Ovary (tissue), 10 donors: ENCODE data around the gene FAM193B. TPM values are rescaled to one million over a fixed set of nuclear protein-coding genes. Genes with fewer than 3 reads are reported as not detected.

Source experiments
- DNase-seq, 5 donors: peaks; one replicate each; pipeline ENCODE4 v3.0.0-alpha.2; 2019 to 2020
- H3K27ac ChIP-seq, 2 donors: fragments of 200-600 bp; one replicate each; pipeline versions ENCODE4 v1.5.1 to v1.8.0; 2019 to 2022
- H3K27me3 ChIP-seq: fragments of 200-600 bp; one replicate; pipeline ENCODE4 v1.8.0; 2022
- H3K36me3 ChIP-seq: fragments of 200-600 bp; sonication (generic); one replicate; pipeline ENCODE4 v1.5.1; 2019
- H3K4me1 ChIP-seq: one replicate; pipeline ENCODE4 v1.8.1; 2013; ENCODE audit warnings: mild to moderate bottlenecking, moderate library complexity; ENCODE audit not compliant: insufficient read depth
- H3K4me3 ChIP-seq: fragments of 200-600 bp; sonication (generic); one replicate; pipeline ENCODE4 v1.5.1; 2017
- H3K9me3 ChIP-seq, 2 donors: fragments of 200-600 bp in 1 of 2; sonication (generic) in 1 of 2; one replicate each; pipeline versions ENCODE4 v1.5.1 to v1.8.1; 2013 to 2019; ENCODE audit warnings: mild to moderate bottlenecking in 1 of 2, moderate library complexity in 1 of 2
- CTCF ChIP-seq, 3 donors: fragments of 450-650 bp in 2 of 3; fragments of 200-600 bp in 1 of 3; IDR thresholded peaks; one replicate each; pipeline versions ENCODE4 v1.5.1 to v1.8.0; 2016 to 2022; ENCODE audit warnings: antibody characterized with exemption in 3 of 3, mild to moderate bottlenecking in 1 of 3
- EP300 ChIP-seq: sonication (generic); formaldehyde crosslinking; IDR thresholded peaks from one replicate; pipeline ENCODE4 v1.6.1; 2017; ENCODE audit warnings: antibody characterized with exemption
- POLR2A ChIP-seq: fragments of 450-650 bp; IDR thresholded peaks from one replicate; pipeline ENCODE4 v1.6.1; 2017; ENCODE audit warnings: antibody characterized with exemption, mild to moderate bottlenecking, moderate library complexity
- WGBS, 3 donors: extraction: QIAGEN DNeasy Blood & Tissue Kit in 1 of 3; methylation state at CpG; one replicate each; pipeline versions ENCODE4 v1.1.5 to v1.1.7; 2013 to 2017; 5-methylcytosine and 5-hydroxymethylcytosine counted together
- intact Hi-C, 4 donors: fragments of 100-400 bp; cut with DNase I; formaldehyde crosslinking; loops; one replicate each; pipeline versions ENCODE4 v1.11.0 to v1.15.1; 2022 to 2023
- long read RNA-seq, 3 donors: library from polyadenylated mRNA in 2 of 3; unstranded in 2 of 3; transcript quantifications; one replicate each; pipeline ENCODE4 v2.0.0 and lab custom pipeline, GENCODE V29; 2021 to 2026
- polyA plus RNA-seq, 2 donors: library from polyadenylated mRNA; stranded (reverse); fragments of 200-250 nt in 1 of 2; fragments of 350-450 nt in 1 of 2; fragmentation: Illumina TruSeq in 1 of 2; extraction: RNeasy Lipid Tissue Mini Kit (QIAGEN cat#74804) in 1 of 2; gene quantifications; one replicate each; pipeline ENCODE4 v1.2.3, GENCODE V29; 2013 to 2014
- total RNA-seq, 7 donors: library from RNA; depleted of rRNA in 2 of 7; stranded (reverse); fragments of >200 nt in 2 of 7; fragmentation: NEBNext Ultra II Directional in 3 of 7; extraction: Animal tissue kit (Norgen Biotek cat#: 25700) in 3 of 7; gene quantifications; one replicate each; pipeline versions ENCODE4 v1.1.0 to v1.2.4, GENCODE V29; 2016 to 2023
- donor health status: DM: no; HTN: no; CAD: no; lungs with moderate emphysema.
- donor health status: DM: no; HTN: no; CAD: no.
- donor health status: Bipolar disorder and iron deficiency.
- donor health status: DM: yes; HTN: yes; CAD: no.
- donor health status: DM: no; HTN: no; CAD: no.
- donor health status: DM: yes; HTN: yes; CAD: no.

The FAM193B gene
- total RNA-seq (10 to 100 TPM; 50.2 to 77.6 (median 64.3) TPM), polyA plus RNA-seq (10 to 100 TPM; 14.8 to 77.3 TPM)
- long read RNA-seq, donor 1, transcript FAM193B-204 (4 exons, 1,870 nt): major isoform, 9 of 70 reads
- long read RNA-seq, donor 1, partial matches to known transcripts: 28 of 70 reads
- long read RNA-seq, donor 1, other reads (novel, unspliced or antisense): 33 of 70 reads
- long read RNA-seq, donor 2, transcript FAM193B-204 (4 exons, 1,870 nt): major isoform, 8 of 11 reads
- long read RNA-seq, donor 2, partial matches to known transcripts: 0 of 11 reads
- long read RNA-seq, donor 2, other reads (novel, unspliced or antisense): 0 of 11 reads
- long read RNA-seq, donor 3, transcript FAM193B-217 (9 exons, 2,913 nt): minor isoform, 8 of 104 reads
- long read RNA-seq, donor 3, transcript FAM193B-204 (4 exons, 1,870 nt): major isoform, 9 of 104 reads
- long read RNA-seq, donor 3, partial matches to known transcripts: 15 of 104 reads
- long read RNA-seq, donor 3, other reads (novel, unspliced or antisense): 71 of 104 reads

- WGBS, 3 donors: 6 to 9% (median 9%) methylated on average over 37 to 49 of the region's 49 CpGs
- no peaks in the 10 kb centered on the region for H3K9me3 ChIP-seq
- H3K27ac ChIP-seq: peak within 1 kb of the TSS; percentile 52 to 80
- H3K36me3 ChIP-seq: no peaks in the 10 kb centered on the region
- no peaks in the 10 kb centered on the region for H3K27me3 ChIP-seq
- H3K4me1 ChIP-seq: peaks cover 8% of the 10 kb centered on the region
- H3K4me3 ChIP-seq: peak within 1 kb of the TSS; percentile 63
- intact Hi-C loops: no loop called here
- peak; percentile 90 to 96 (median 93) for DNase-seq
- no peak for TF ChIP-seq EP300
These were observed at the start of gene FAM193B for GRCh38 chr5:177554474-177555111. Gene FAM193B (minus strand): TSS chr5:177554563. CDS start chr5:177554458, 105 bp downstream.

- H3K9me3 ChIP-seq: no peaks in the 10 kb centered on the region
- 79 to 86% (median 86%) methylated on average over 26 to 27 of the region's 27 CpGs for WGBS, 3 donors
- intact Hi-C loops: loop anchor here in 1 of 4 donors (10.0 kb wide), 2 partner anchors 461 to 561 kb away; no protein-coding TSS in a partner anchor
- H3K4me3 ChIP-seq: no peak overlapping the region
- no peaks in the 10 kb centered on the region for H3K27me3 ChIP-seq
- peaks cover 9% of the 10 kb centered on the region for H3K4me1 ChIP-seq
- no peaks in the 10 kb centered on the region for H3K36me3 ChIP-seq
- no peak for DNase-seq
- no peak for TF ChIP-seq EP300
- no peak for TF ChIP-seq CTCF (IDR thresholded peaks at IDR 0.05)
- TF ChIP-seq POLR2A: no peak
- H3K27ac ChIP-seq: no peak overlapping the region
These were observed 49.8 kb upstream of the FAM193B start for GRCh38 chr5:177604116-177604521.

GRCh38 chr5:177603631-177604030 lies 49.3 kb upstream of the FAM193B start:
- H3K27me3 ChIP-seq: no peaks in the 10 kb centered on the region
- DNase-seq: no peak
- peaks cover 11% of the 10 kb centered on the region for H3K4me1 ChIP-seq
- H3K27ac ChIP-seq: no peak overlapping the region
- H3K9me3 ChIP-seq: no peaks in the 10 kb centered on the region
- no peaks in the 10 kb centered on the region for H3K36me3 ChIP-seq
- WGBS, 3 donors: 71 to 77% (median 73%) methylated on average over 8 of the region's 8 CpGs
- intact Hi-C loops: loop anchor here in 1 of 4 donors (10.0 kb wide), 2 partner anchors 461 to 561 kb away; no protein-coding TSS in a partner anchor
- H3K4me3 ChIP-seq: no peak overlapping the region
- TF ChIP-seq CTCF (IDR thresholded peaks at IDR 0.05) (no peak), EP300 (no peak), POLR2A (no peak)

- Histone ChIP-seq H3K9me3 (no peaks in the 10 kb centered on the region), H3K27me3 (no peaks in the 10 kb centered on the region), H3K36me3 (no peaks in the 10 kb centered on the region), H3K4me3 (no peak overlapping the region), H3K4me1 (peaks cover 11% of the 10 kb centered on the region), H3K27ac (no peak overlapping the region)
- DNase-seq: no peak
- WGBS, 3 donors: 75 to 91% (median 77%) methylated on average over 4 of the region's 4 CpGs
- TF ChIP-seq CTCF (IDR thresholded peaks at IDR 0.05) (no peak), EP300 (no peak), POLR2A (no peak)
- intact Hi-C loops: loop anchor here in 1 of 4 donors (10.0 kb wide), 2 partner anchors 462 to 562 kb away; no protein-coding TSS in a partner anchor
These were observed 48.1 kb upstream of the FAM193B start for GRCh38 chr5:177602458-177602830.
